Measurements from ENCODE around the gene FCN3.

The FCN3 gene

GRCh38 chr1:27342778-27343638, 31.6 kb downstream of the FCN3 start:
- TF ChIP-seq CTCF (IDR thresholded peaks at IDR 0.05; ENCODE audit: low read depth, low read length): no peak
- DNase-seq (ENCODE audit: extremely low read depth, low read depth): no peak

GRCh38 chr1:27342391-27342777, 32.2 kb downstream of the FCN3 start:
- TF ChIP-seq CTCF (IDR thresholded peaks at IDR 0.05; ENCODE audit: low read depth, low read length): no peak
- DNase-seq (ENCODE audit: extremely low read depth, low read depth): no peak

- no peak for TF ChIP-seq CTCF (IDR thresholded peaks at IDR 0.05; ENCODE audit: low read depth, low read length)
- DNase-seq (ENCODE audit: extremely low read depth, low read depth): no peak
Observed at GRCh38 chr1:27341525-27342252, 32.9 kb downstream of the FCN3 start, which contains the start of gene SYTL1. Gene SYTL1, plus strand, starts transcription at chr1:27342022. Its CDS starts 3,313 bp downstream, at chr1:27345335.

- TF ChIP-seq CTCF (IDR thresholded peaks at IDR 0.05; ENCODE audit: low read depth, low read length): no peak
- DNase-seq (ENCODE audit: extremely low read depth, low read depth): no peak
Observed at GRCh38 chr1:27339213-27339612, 35.4 kb downstream of the FCN3 start.

GRCh38 chr1:27338751-27339150, 35.9 kb downstream of the FCN3 start:
- no peak for TF ChIP-seq CTCF (IDR thresholded peaks at IDR 0.05; ENCODE audit: low read depth, low read length)
- DNase-seq (ENCODE audit: extremely low read depth, low read depth): no peak

- DNase-seq (ENCODE audit: extremely low read depth, low read depth): no peak
- TF ChIP-seq CTCF (IDR thresholded peaks at IDR 0.05; ENCODE audit: low read depth, low read length): no peak
Observed at GRCh38 chr1:27336756-27337155, 37.9 kb downstream of the FCN3 start.

All from AG09319 (cell line).